A673 (cell line): ENCODE results near the gene GSTM5.

Experiments
- CTCF ChIP-seq: fragments of 300-800, 200-600 bp; sonication (generic); conservative IDR thresholded peaks from 2 replicates; pipeline ENCODE4 v1.5.1; 2017; ENCODE audit warnings: low read depth, mild to moderate bottlenecking, antibody characterized with exemption, low read length, moderate library complexity, mixed read lengths
- EZH2 ChIP-seq: fragments of 200-600 bp; sonication (generic); IDR thresholded peaks from 2 replicates; pipeline ENCODE4 v1.6.1; 2017; ENCODE audit warnings: borderline replicate concordance, low read depth, mild to moderate bottlenecking, mixed read lengths, antibody characterized with exemption, low read length; ENCODE audit not compliant: poor library complexity, severe bottlenecking

GRCh38 chr1:109671067-109671466 is 41.0 kb upstream of the GSTM5 start:
- TF ChIP-seq CTCF (no peak), EZH2 (no peak)
